Left lung (tissue), 10 donors: Measurements from ENCODE around the gene KRTAP10-5. TPM values are rescaled to one million over a fixed set of nuclear protein-coding genes. Genes with fewer than 3 reads are reported as not detected.

ENCODE experiments used
- ATAC-seq: fragments of 200-7000 bp; cut with Tn5 transposase; one replicate; pipeline ENCODE4 v1.9.1; 2020; ENCODE audit warnings: moderate library complexity
- DNase-seq, 4 donors: peaks; one replicate each; pipeline ENCODE4 v3.0.0-alpha.2; 2013 to 2020
- H3K27ac ChIP-seq, 2 donors: fragments of 200-600 bp; sonication (generic) in 1 of 2; one replicate each; pipeline versions ENCODE4 v1.5.0 to v1.8.0; 2020 to 2021
- H3K27me3 ChIP-seq, 2 donors: fragments of 200-600 bp; sonication (generic) in 1 of 2; one replicate each; pipeline versions ENCODE4 v1.5.0 to v1.8.0; 2020 to 2021
- H3K36me3 ChIP-seq, 2 donors: fragments of 200-600 bp; sonication (generic) in 1 of 2; one replicate each; pipeline versions ENCODE4 v1.5.0 to v1.8.0; 2020 to 2021
- H3K4me1 ChIP-seq, 2 donors: fragments of 200-600 bp; one replicate each; pipeline ENCODE4 v1.8.0; 2021
- H3K4me3 ChIP-seq, 2 donors: fragments of 200-600 bp; sonication (generic) in 1 of 2; one replicate each; pipeline versions ENCODE4 v1.5.0 to v1.8.0; 2020 to 2021; ENCODE audit warnings: mild to moderate bottlenecking in 1 of 2
- H3K9me3 ChIP-seq, 2 donors: fragments of 200-600 bp; sonication (generic) in 1 of 2; one replicate each; pipeline versions ENCODE4 v1.5.0 to v1.8.0; 2020 to 2021
- CTCF ChIP-seq, 2 donors: fragments of 200-600 bp; sonication (generic) in 1 of 2; IDR thresholded peaks; one replicate each; pipeline versions ENCODE4 v1.5.0 to v1.8.0; 2021; ENCODE audit warnings: antibody characterized with exemption in 2 of 2
- intact Hi-C, 2 donors: fragments of 100-400 bp; cut with DNase I; formaldehyde crosslinking; loops; one replicate each; pipeline versions ENCODE4 v1.11.2 to v1.14.2; 2022
- polyA plus RNA-seq, 6 donors: library from polyadenylated mRNA; unstranded; fragments of 120-200 nt; gene quantifications; one replicate each; pipeline ENCODE4 v1.2.1, GENCODE V29; 2013; ENCODE audit not compliant: insufficient read length in 6 of 6
- total RNA-seq, 2 donors: library from RNA; stranded (reverse); fragmentation: NEBNext Ultra II Directional; extraction: Animal tissue kit (Norgen Biotek cat#: 25700); gene quantifications; one replicate each; pipeline ENCODE4 v1.2.1, GENCODE V29; 2021
- donor health status: DM: no; HTN: yes; CAD: no.
- donor health status: DM: no; HTN: no; CAD: no.

The KRTAP10-5 gene
- total and polyA plus RNA-seq, 8 donors = not detected

GRCh38 chr21:44542716-44543115 is 37.7 kb downstream of the KRTAP10-5 start:
- no peak overlapping the region for H3K4me3 ChIP-seq
- H3K4me1 ChIP-seq = no peaks in the 10 kb centered on the region
- H3K36me3 ChIP-seq = no peaks in the 10 kb centered on the region
- no peak overlapping the region for H3K27ac ChIP-seq
- ATAC-seq (no peak), DNase-seq (no peak)
- intact Hi-C loops = no loop called here
- peaks cover 0 to 29% of the 10 kb centered on the region in 2 donors for H3K9me3 ChIP-seq
- H3K27me3 ChIP-seq = peaks cover 0 to 20% of the 10 kb centered on the region in 2 donors
- no peak for TF ChIP-seq CTCF (IDR thresholded peaks at IDR 0.05)

GRCh38 chr21:44540741-44541288 is 39.6 kb downstream of the KRTAP10-5 start:
- ATAC-seq (no peak), DNase-seq (no peak)
- intact Hi-C loops = no loop called here
- Histone ChIP-seq H3K27ac (no peak overlapping the region), H3K4me1 (no peaks in the 10 kb centered on the region), H3K36me3 (no peaks in the 10 kb centered on the region), H3K9me3 (peaks cover 0 to 20% of the 10 kb centered on the region in 2 donors), H3K4me3 (no peak overlapping the region), H3K27me3 (peaks cover 0 to 6% of the 10 kb centered on the region in 2 donors)
- TF ChIP-seq CTCF (IDR thresholded peaks at IDR 0.05) = no peak

GRCh38 chr21:44539991-44540666 is 40.3 kb downstream of the KRTAP10-5 start, which contains the start of gene KRTAP10-1:
Gene KRTAP10-1, minus strand, starts transcription at chr21:44540195. Its CDS starts 45 bp downstream, at chr21:44540150.
- Histone ChIP-seq H3K4me1 (no peaks in the 10 kb centered on the region), H3K4me3 (no peak within 1 kb of the TSS), H3K9me3 (peaks cover 0 to 20% of the 10 kb centered on the region in 2 donors), H3K27me3 (peaks cover 0 to 6% of the 10 kb centered on the region in 2 donors), H3K27ac (no peak within 1 kb of the TSS), H3K36me3 (no peaks in the 10 kb centered on the region)
- TF ChIP-seq CTCF (IDR thresholded peaks at IDR 0.05) = no peak
- intact Hi-C loops = no loop called here
- ATAC-seq = no peak
- no peak for DNase-seq

- Histone ChIP-seq H3K9me3 (peaks cover 0 to 20% of the 10 kb centered on the region in 2 donors), H3K36me3 (no peaks in the 10 kb centered on the region), H3K27ac (no peak overlapping the region), H3K4me3 (no peak overlapping the region), H3K4me1 (no peaks in the 10 kb centered on the region), H3K27me3 (peaks cover 0 to 6% of the 10 kb centered on the region in 2 donors)
- no peak for ATAC-seq
- no peak for TF ChIP-seq CTCF (IDR thresholded peaks at IDR 0.05)
- no peak for DNase-seq
- intact Hi-C loops = no loop called here
These were observed 41.4 kb downstream of the KRTAP10-5 start for GRCh38 chr21:44539046-44539445.
